HCT116 (cell line): ENCODE measurements around the gene ADIPOR2. TPM values are rescaled to one million over a fixed set of nuclear protein-coding genes. Genes with fewer than 3 reads are reported as not detected.

ENCODE experiments used
- ATAC-seq: fragments of 200-7000 bp; cut with Tn5 transposase; 2 replicates; pipeline ENCODE4 v1.9.1; 2020; ENCODE audit warnings: mild to moderate bottlenecking, moderate library complexity
- Bru-seq: library from RNA; stranded (reverse); fragments of 400-500 nt; gene quantifications from one replicate; lab custom pipeline; 2021; lab: Mats Ljungman, UMichigan
- BruChase-seq, 2 experiments: library from RNA; stranded (reverse); fragments of 400-500 nt; gene quantifications; one replicate each; lab custom pipeline; 2021; lab: Mats Ljungman, UMichigan
- BruUV-seq: library from RNA; stranded (reverse); fragments of 400-500 nt; replicated peaks from 2 replicates; lab custom pipeline; 2021; lab: Mats Ljungman, UMichigan
- CTCF ChIA-PET: fragments of 300-600 bp; sonication (Branson Sonifier 250); formaldehyde crosslinking; loops from one replicate; lab custom pipeline; 2021; ENCODE audit warnings: antibody characterized with exemption; lab: Charles Lee
- POLR2A ChIA-PET: fragments of 300-600, 350-600 bp; sonication (Branson Sonifier 250); formaldehyde crosslinking; loops from one replicate; lab custom pipeline; 2021; ENCODE audit warnings: antibody characterized with exemption; lab: Charles Lee
- RAD21 ChIA-PET, 2 experiments: fragments of 300-600 bp; sonication (Branson Sonifier 250); formaldehyde crosslinking; loops; one replicate each; lab custom pipeline; 2023; ENCODE audit warnings: low total read pairs in 2 of 2; ENCODE audit not compliant: uncharacterized antibody in 2 of 2, unreplicated experiment in 2 of 2, low non-redundant PET in 1 of 2; lab: Charles Lee
- DNase-seq: peaks from one replicate; pipeline ENCODE4 v3.0.0-alpha.2; 2010; ENCODE audit warnings: low read depth, low spot score
- H2AFZ ChIP-seq: fragments of 200-600 bp; shearing (Covaris generic), sonication (generic); 2 replicates; pipeline ENCODE4 v1.6.1; 2017; ENCODE audit warnings: low read depth, mixed run types, mixed read lengths, antibody characterized with exemption, low read length; ENCODE audit not compliant: poor library complexity, severe bottlenecking
- H3K27ac ChIP-seq: 2 replicates; pipeline ENCODE4 v1.5.1; 2012; ENCODE audit warnings: low read depth, low read length
- H3K27me3 ChIP-seq: fragments of 200-600 bp; sonication (generic); 2 replicates; pipeline ENCODE4 v1.6.1; 2016; ENCODE audit warnings: mixed run types, low read length, mixed read lengths; ENCODE audit not compliant: insufficient read depth
- H3K36me3 ChIP-seq, 2 experiments: fragments of 200-500 bp in 1 of 2; fragments of 200-600 bp in 1 of 2; sonication (Bioruptor generic) in 1 of 2; sonication (generic) in 1 of 2; 2 replicates each; pipeline versions ENCODE4 v1.5.1 to v1.6.1; 2014 to 2016; ENCODE audit warnings: low read length in 2 of 2, inconsistent platforms in 1 of 2, mixed read lengths in 1 of 2, mixed run types in 1 of 2; ENCODE audit not compliant: insufficient read depth in 2 of 2, control insufficient read depth in 1 of 2
- H3K4me1 ChIP-seq, 2 experiments: fragments of 200-600 bp in 1 of 2; sonication (generic) in 1 of 2; 2 replicates each; pipeline versions ENCODE4 v1.5.1 to v1.6.1; 2012 to 2017; ENCODE audit warnings: low read length in 2 of 2, inconsistent platforms in 1 of 2, mild to moderate bottlenecking in 1 of 2, mixed read lengths in 1 of 2, mixed run types in 1 of 2, moderate library complexity in 1 of 2; ENCODE audit not compliant: insufficient read depth in 2 of 2, control insufficient read depth in 1 of 2
- H3K4me2 ChIP-seq: fragments of 200-600 bp; sonication (generic); 2 replicates; pipeline ENCODE4 v1.6.1; 2017; ENCODE audit warnings: mixed run types, low read length, mixed read lengths
- H3K4me3 ChIP-seq, 2 experiments: fragments of 200-600 bp in 1 of 2; sonication (generic) in 1 of 2; replicated peaks in 1 of 2; 2 replicates each; pipeline ENCODE4 v1.5.1; 2011 to 2016; ENCODE audit warnings: low read length in 2 of 2, control low read depth in 1 of 2, low read depth in 1 of 2, mild to moderate bottlenecking in 1 of 2, mixed read lengths in 1 of 2, mixed run types in 1 of 2
- H3K79me2 ChIP-seq: fragments of 200-600 bp; sonication (generic); 2 replicates; pipeline ENCODE4 v1.6.1; 2017; ENCODE audit warnings: mild to moderate bottlenecking, mixed run types, low read length, moderate library complexity, mixed read lengths; ENCODE audit not compliant: insufficient read depth
- H3K9ac ChIP-seq: fragments of 200-600 bp; sonication (generic); 2 replicates; pipeline ENCODE4 v1.6.1; 2016; ENCODE audit warnings: low read length, mixed read lengths
- H3K9me2 ChIP-seq: fragments of 200-600 bp; sonication (generic), shearing (Covaris generic); 2 replicates; pipeline ENCODE4 v1.6.1; 2017; ENCODE audit warnings: mixed run types, mild to moderate bottlenecking, moderate library complexity; ENCODE audit not compliant: insufficient read depth
- H3K9me3 ChIP-seq, 2 experiments: fragments of 200-500 bp in 1 of 2; fragments of 200-600 bp in 1 of 2; sonication (Bioruptor generic) in 1 of 2; sonication (generic) in 1 of 2; 2 replicates each; pipeline ENCODE4 v1.6.1; 2014 to 2017; ENCODE audit warnings: low read length in 2 of 2, mixed read lengths in 2 of 2, inconsistent platforms in 1 of 2, low read depth in 1 of 2, mild to moderate bottlenecking in 1 of 2, mixed run types in 1 of 2, moderate library complexity in 1 of 2; ENCODE audit not compliant: control insufficient read depth in 1 of 2, insufficient read depth in 1 of 2
- H4K20me1 ChIP-seq: fragments of 200-600 bp; sonication (generic), shearing (Covaris generic); 2 replicates; pipeline ENCODE4 v1.6.1; 2017; ENCODE audit warnings: mixed run types, mild to moderate bottlenecking, moderate library complexity; ENCODE audit not compliant: insufficient read depth
- CBX3 ChIP-seq: IDR thresholded peaks from 2 replicates; pipeline ENCODE4 v1.6.1; 2012; ENCODE audit warnings: low read depth
- CTCF ChIP-seq, 3 experiments: fragments of 200-600 bp in 1 of 3; sonication (generic) in 1 of 3; IDR thresholded peaks in 2 of 3; conservative IDR thresholded peaks in 1 of 3; 2 replicates each; pipeline ENCODE4 v1.5.1; 2012 to 2017; ENCODE audit warnings: low read depth in 2 of 3, low read length in 2 of 3, antibody characterized with exemption in 1 of 3, borderline replicate concordance in 1 of 3, control low read depth in 1 of 3, mild to moderate bottlenecking in 1 of 3, mixed read lengths in 1 of 3, mixed run types in 1 of 3, moderate library complexity in 1 of 3; ENCODE audit not compliant: insufficient read depth in 1 of 3
- EGR1 ChIP-seq: IDR thresholded peaks from 2 replicates; pipeline ENCODE4 v1.6.1; 2012; ENCODE audit warnings: low read depth
- ELF1 ChIP-seq: IDR thresholded peaks from 2 replicates; pipeline ENCODE4 v1.6.1; 2012; ENCODE audit warnings: low read depth, borderline replicate concordance
- EZH2phosphoT487 ChIP-seq: fragments of 200-600 bp; IDR thresholded peaks from 2 replicates; pipeline ENCODE4 v1.6.1; 2018; ENCODE audit warnings: antibody characterized with exemption, borderline replicate concordance
- FOSL1 ChIP-seq: IDR thresholded peaks from 2 replicates; pipeline ENCODE4 v1.6.1; 2012; ENCODE audit warnings: low read depth
- JUND ChIP-seq: IDR thresholded peaks from 2 replicates; pipeline ENCODE4 v1.6.1; 2012
- RAD21 ChIP-seq: IDR thresholded peaks from 2 replicates; pipeline ENCODE4 v1.6.1; 2012; ENCODE audit warnings: low read depth, mild to moderate bottlenecking
- SIN3A ChIP-seq: IDR thresholded peaks from 2 replicates; pipeline ENCODE4 v1.6.1; 2012; ENCODE audit warnings: low read depth
- SP1 ChIP-seq: IDR thresholded peaks from 2 replicates; pipeline ENCODE4 v1.6.1; 2012; ENCODE audit warnings: low read depth
- SRF ChIP-seq: IDR thresholded peaks from 2 replicates; pipeline ENCODE4 v1.6.1; 2012; ENCODE audit warnings: low read depth
- TCF7L2 ChIP-seq: IDR thresholded peaks from 2 replicates; pipeline ENCODE4 v1.7.0; 2011; ENCODE audit warnings: borderline replicate concordance, inconsistent platforms; ENCODE audit not compliant: insufficient read depth, insufficient read length; ENCODE audit errors: extremely low read depth
- YY1 ChIP-seq: IDR thresholded peaks from 2 replicates; pipeline ENCODE4 v1.6.1; 2011; ENCODE audit warnings: low read length, low read depth, moderate library complexity, mild to moderate bottlenecking; ENCODE audit not compliant: insufficient replicate concordance; ENCODE audit errors: extremely low read depth
- ZFX ChIP-seq: fragments of 450-650 bp; IDR thresholded peaks from 2 replicates; pipeline ENCODE4 v1.6.1; 2017
- ZNF274 ChIP-seq: fragments of 200-500 bp; sonication (Bioruptor generic); IDR thresholded peaks from 2 replicates; pipeline ENCODE4 v1.6.1; 2014; ENCODE audit warnings: mild to moderate bottlenecking, low read depth, low read length, inconsistent platforms
- intact Hi-C: fragments of 100-400 bp; cut with micrococcal nuclease; formaldehyde crosslinking; loops from 2 replicates; pipeline ENCODE4 v1.10.0; 2022
- long read RNA-seq: library from polyadenylated mRNA; unstranded; transcript quantifications from one replicate; pipeline ENCODE4 v2.0.0, GENCODE V29; 2021; ENCODE audit not compliant: unreplicated experiment
- polyA plus RNA-seq: library from polyadenylated mRNA; unstranded; fragments of >200 nt; gene quantifications from 2 replicates; pipeline ENCODE4 v1.2.1, GENCODE V29; 2012; ENCODE audit warnings: missing spikeins
- total RNA-seq: library from RNA; stranded (reverse); gene quantifications from one replicate; pipeline ENCODE4 v1.2.1, GENCODE V29; 2021; ENCODE audit not compliant: unreplicated experiment
- TF ChIP-seq, protein P1 (sequence below): IDR thresholded peaks from 2 replicates; pipeline ENCODE4 v1.6.1; 2012; ENCODE audit warnings: low read depth
- TF ChIP-seq, protein P2 (sequence below): IDR thresholded peaks from 2 replicates; pipeline ENCODE4 v1.6.1; 2012

The ADIPOR2 gene
- total RNA-seq (69.9 TPM), Bru-seq, nascent RNA (percentile 89 among the genes with signal in this experiment), BruChase-seq, experiment 1, labeled RNA remaining after a 6-hour chase (percentile 77 among the genes with signal in this experiment), BruChase-seq, experiment 2, labeled RNA remaining after a 2-hour chase (percentile 85 among the genes with signal in this experiment)
- polyA plus RNA-seq = 32.5 and 37.8 TPM in 2 replicates
- long read RNA-seq, full-length matches to known transcripts = 2 of 27 reads
- long read RNA-seq, partial matches to known transcripts = 8 of 27 reads
- long read RNA-seq, other reads (novel, unspliced or antisense) = 17 of 27 reads

GRCh38 chr12:1690578-1691122, at the start of gene ADIPOR2:
ADIPOR2 (plus strand) TSS chr12:1691070; CDS start chr12:1754344, 63,274 bp downstream.
- H2AFZ ChIP-seq = peak within 1 kb of the TSS; percentile 51
- peaks cover 45% of the 10 kb centered on the region for H3K79me2 ChIP-seq
- peak; percentile 91 for DNase-seq
- BruUV-seq = no TSS peak
- ChIA-PET POLR2A (interaction anchor here (0.5 to 1.6 kb wide), 8 partner anchors 9 to 74 kb away, joined by 3 to 9 read pairs (median 3); no protein-coding TSS in a partner anchor), CTCF (interaction anchor here (1.1 kb wide), 1 partner anchor 56 kb away, joined by 3 read pairs; no protein-coding TSS in a partner anchor), RAD21 (no interaction called here)
- peak within 1 kb of the TSS; percentile 90 for H3K4me2 ChIP-seq
- H3K9me3 ChIP-seq = no peaks in the 10 kb centered on the region
- H3K9ac ChIP-seq = peak within 1 kb of the TSS; percentile 92
- intact Hi-C loops = loop anchor here (2.0 kb wide), 1 partner anchor 28 kb away; no protein-coding TSS in a partner anchor
- H3K36me3 ChIP-seq = no peaks in the 10 kb centered on the region; a peak in 1 of 4 replicates
- ATAC-seq = peak; percentile 97
- 0 out of 2 replicates have a peak, but pooled peaks cover 5% of the 10 kb centered on the region for H4K20me1 ChIP-seq
- peak within 1 kb of the TSS; percentile 80 to 83 for H3K4me3 ChIP-seq
- H3K27ac ChIP-seq = peak within 1 kb of the TSS; percentile 84
- no peaks in the 10 kb centered on the region for H3K9me2 ChIP-seq
- H3K27me3 ChIP-seq = no peaks in the 10 kb centered on the region
- H3K4me1 ChIP-seq = peaks cover 12 to 15% of the 10 kb centered on the region in 2 experiments
- TF ChIP-seq SP1 = peak; percentile 92
- no peak for TF ChIP-seq SRF
- TF ChIP-seq EZH2phosphoT487 = no peak
- TF ChIP-seq, protein P1, sequence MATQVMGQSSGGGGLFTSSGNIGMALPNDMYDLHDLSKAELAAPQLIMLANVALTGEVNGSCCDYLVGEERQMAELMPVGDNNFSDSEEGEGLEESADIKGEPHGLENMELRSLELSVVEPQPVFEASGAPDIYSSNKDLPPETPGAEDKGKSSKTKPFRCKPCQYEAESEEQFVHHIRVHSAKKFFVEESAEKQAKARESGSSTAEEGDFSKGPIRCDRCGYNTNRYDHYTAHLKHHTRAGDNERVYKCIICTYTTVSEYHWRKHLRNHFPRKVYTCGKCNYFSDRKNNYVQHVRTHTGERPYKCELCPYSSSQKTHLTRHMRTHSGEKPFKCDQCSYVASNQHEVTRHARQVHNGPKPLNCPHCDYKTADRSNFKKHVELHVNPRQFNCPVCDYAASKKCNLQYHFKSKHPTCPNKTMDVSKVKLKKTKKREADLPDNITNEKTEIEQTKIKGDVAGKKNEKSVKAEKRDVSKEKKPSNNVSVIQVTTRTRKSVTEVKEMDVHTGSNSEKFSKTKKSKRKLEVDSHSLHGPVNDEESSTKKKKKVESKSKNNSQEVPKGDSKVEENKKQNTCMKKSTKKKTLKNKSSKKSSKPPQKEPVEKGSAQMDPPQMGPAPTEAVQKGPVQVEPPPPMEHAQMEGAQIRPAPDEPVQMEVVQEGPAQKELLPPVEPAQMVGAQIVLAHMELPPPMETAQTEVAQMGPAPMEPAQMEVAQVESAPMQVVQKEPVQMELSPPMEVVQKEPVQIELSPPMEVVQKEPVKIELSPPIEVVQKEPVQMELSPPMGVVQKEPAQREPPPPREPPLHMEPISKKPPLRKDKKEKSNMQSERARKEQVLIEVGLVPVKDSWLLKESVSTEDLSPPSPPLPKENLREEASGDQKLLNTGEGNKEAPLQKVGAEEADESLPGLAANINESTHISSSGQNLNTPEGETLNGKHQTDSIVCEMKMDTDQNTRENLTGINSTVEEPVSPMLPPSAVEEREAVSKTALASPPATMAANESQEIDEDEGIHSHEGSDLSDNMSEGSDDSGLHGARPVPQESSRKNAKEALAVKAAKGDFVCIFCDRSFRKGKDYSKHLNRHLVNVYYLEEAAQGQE = no peak
- TF ChIP-seq CBX3 = peak; percentile 60; the same call in 1 of the 2 replicates
- no peak for TF ChIP-seq JUND
- TF ChIP-seq EGR1 = peak; percentile 55; the same call in 1 of the 2 replicates
- no peak for TF ChIP-seq RAD21
- no peak for TF ChIP-seq ZNF274
- no peak for TF ChIP-seq FOSL1
- no peak for TF ChIP-seq CTCF (IDR thresholded peaks at IDR 0.05 in 2 of 3, conservative IDR thresholded peaks at IDR 0.05 in 1 of 3; ENCODE audit: borderline replicate concordance in 1 of 3, insufficient read depth in 1 of 3, low read depth in 2 of 3, low read length in 2 of 3)
- TF ChIP-seq YY1 = peak; percentile 14
- TF ChIP-seq, protein P2, sequence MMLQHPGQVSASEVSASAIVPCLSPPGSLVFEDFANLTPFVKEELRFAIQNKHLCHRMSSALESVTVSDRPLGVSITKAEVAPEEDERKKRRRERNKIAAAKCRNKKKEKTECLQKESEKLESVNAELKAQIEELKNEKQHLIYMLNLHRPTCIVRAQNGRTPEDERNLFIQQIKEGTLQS = no peak
- peak; percentile 95 for TF ChIP-seq ELF1
- peak; percentile 25; the same call in 1 of the 2 replicates for TF ChIP-seq ZFX
- peak; percentile 63; the same call in 1 of the 2 replicates for TF ChIP-seq SIN3A
- TF ChIP-seq TCF7L2 = no peak
